Measurements from ENCODE around the gene LRRC56.
A peak's percentile ranks its signal among the peaks of the same experiment; 100 is the strongest.

LRRC56 gene

DNA sequence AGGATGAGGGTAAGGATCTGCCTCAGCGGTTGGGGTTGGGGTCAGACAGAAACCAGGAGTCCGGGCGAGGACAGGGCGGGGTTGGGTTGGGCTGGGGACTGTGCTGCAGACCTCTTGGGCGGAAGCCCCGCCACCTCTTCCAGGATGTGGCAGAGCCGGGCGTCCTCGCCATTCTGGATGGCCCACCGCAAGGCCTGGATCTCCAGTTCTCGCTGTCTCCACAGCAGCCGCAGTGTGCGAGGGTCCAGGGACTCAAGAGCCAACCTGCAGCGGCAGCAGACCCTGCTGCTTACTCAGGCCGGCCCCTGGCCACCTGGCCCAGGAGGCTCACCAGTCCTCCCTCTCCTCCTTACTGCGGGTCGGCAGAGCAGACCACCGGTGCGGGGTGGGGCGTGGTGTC lies 21.2 kb downstream of the LRRC56 start:
- H2AFZ ChIP-seq (ENCODE audit: low read depth, low read length), result no peak overlapping the region
- H3K9me3 ChIP-seq (ENCODE audit: low read length), result peaks cover 4% of the 10 kb centered on the region
- peaks cover 37% of the 10 kb centered on the region for H3K27me3 ChIP-seq (ENCODE audit: insufficient read depth, low read length)
- no peaks in the 10 kb centered on the region for H3K36me3 ChIP-seq (ENCODE audit: insufficient read depth, low read length)
- H3K4me1 ChIP-seq (ENCODE audit: insufficient read depth, low read length), result peaks cover 30% of the 10 kb centered on the region
- no peak overlapping the region for H3K4me3 ChIP-seq (ENCODE audit: low read length)

DNA sequence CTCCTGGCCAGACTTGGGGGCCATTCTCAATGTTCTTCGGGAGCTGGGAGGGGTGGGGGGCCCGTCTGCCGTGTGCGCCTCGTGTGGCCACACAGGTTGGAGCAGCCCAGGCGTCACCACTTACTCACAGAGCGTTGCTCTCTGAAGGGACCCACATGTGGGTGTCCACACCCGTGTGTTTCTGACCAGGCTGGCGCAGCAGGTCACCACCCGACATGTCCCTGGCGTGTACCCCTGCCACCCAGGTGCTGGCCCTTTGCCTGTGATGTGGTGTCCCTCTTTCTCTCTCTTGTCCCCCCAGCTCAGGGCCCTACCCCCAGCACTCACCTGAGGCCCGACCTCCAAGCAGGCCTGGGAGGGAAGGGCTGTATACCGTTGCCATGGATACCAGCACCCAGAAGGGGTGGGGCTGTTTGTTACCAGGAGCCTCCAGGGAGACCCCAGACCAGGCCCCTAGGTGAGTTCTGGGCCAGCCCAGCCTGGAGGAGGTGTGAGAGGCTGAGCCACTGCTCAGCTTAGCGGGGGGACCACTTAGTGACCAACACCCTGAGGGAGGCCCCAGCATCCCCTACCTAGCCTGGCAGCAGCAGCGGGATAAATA lies 21.8 kb downstream of the LRRC56 start:
- no peak overlapping the region for H3K4me3 ChIP-seq (ENCODE audit: low read length)
- no peak overlapping the region for H2AFZ ChIP-seq (ENCODE audit: low read depth, low read length)
- peaks cover 28% of the 10 kb centered on the region for H3K4me1 ChIP-seq (ENCODE audit: insufficient read depth, low read length)
- H3K27me3 ChIP-seq (ENCODE audit: insufficient read depth, low read length), result peaks cover 37% of the 10 kb centered on the region
- H3K36me3 ChIP-seq (ENCODE audit: insufficient read depth, low read length), result no peaks in the 10 kb centered on the region
- H3K9me3 ChIP-seq (ENCODE audit: low read length), result peaks cover 4% of the 10 kb centered on the region

DNA sequence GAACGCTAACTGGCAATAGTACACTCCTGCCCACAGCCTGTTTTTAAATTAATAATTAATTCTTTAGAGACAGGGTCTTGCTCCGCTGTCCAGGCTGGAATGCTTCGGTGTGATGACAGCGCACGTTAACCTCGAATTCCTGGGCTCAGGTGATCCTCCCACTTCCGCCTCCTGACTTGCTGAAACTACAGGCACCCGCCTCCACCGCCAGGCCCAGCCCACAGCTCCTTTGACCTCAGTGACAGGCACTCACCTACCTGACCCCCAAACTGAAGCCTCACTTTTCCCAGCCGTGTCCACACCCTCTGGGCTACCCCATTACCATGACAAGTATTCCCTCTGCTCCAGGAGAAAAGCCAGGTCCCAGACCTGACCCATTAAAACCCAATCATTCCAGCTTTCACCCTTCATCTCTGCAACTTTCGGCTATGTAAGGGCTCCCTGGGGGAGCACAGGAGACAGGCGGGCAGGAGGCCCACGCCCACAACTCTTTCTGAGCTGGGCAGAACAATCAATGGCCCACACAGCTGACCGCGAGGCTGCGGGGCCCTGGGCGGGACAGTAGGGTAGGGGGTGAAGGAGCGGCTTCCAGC lies 22.5 kb downstream of the LRRC56 start:
- peaks cover 37% of the 10 kb centered on the region for H3K27me3 ChIP-seq (ENCODE audit: insufficient read depth, low read length)
- H3K4me3 ChIP-seq (ENCODE audit: low read length), result peak overlapping the region; percentile 58
- H3K9me3 ChIP-seq (ENCODE audit: low read length), result peaks cover 4% of the 10 kb centered on the region
- H3K36me3 ChIP-seq (ENCODE audit: insufficient read depth, low read length), result no peaks in the 10 kb centered on the region
- peak overlapping the region; percentile 46 for H2AFZ ChIP-seq (ENCODE audit: low read depth, low read length)
- peaks cover 23% of the 10 kb centered on the region for H3K4me1 ChIP-seq (ENCODE audit: insufficient read depth, low read length)

DNA sequence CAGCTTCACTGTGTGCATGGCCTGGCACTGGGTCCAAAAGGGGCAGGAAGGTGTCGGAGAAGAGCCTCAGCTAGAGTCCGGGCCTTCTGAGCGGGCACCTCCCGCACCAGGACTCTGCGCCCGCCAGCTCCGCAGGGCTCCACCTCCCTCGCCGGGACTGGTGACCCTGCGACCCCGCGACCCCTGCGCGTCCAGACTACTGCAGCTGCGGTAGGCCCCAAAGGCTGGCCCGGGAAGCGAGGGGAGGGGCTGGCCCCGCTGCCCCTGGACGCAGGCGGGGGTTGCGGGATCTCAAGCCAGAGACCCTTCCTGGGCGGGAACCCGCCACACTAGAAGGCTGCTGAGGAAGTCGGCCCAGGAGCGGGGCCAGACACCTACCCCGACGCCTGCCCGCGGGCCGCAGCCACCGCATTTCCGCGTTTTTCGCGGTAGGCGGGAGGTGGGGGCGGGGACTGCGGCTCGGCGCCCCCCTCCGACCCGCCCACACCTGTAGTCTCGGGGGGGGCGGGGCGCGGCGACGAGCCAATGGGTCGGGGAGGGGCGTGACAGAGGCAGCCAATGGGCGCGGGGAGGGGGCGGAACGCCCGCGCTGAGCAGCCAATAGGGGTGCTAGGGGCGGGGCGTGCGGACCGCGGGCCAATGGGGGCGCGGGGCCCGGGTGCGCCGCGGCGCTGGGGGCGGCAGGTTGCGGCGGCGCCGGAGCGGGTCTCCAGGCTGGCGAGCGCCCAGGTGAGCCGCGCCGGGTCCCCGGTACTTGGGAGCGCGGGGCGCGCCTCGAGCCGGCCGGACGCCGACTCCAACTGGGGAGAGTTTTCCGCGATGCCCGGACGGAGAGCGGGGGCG lies 23.2 kb downstream of the LRRC56 start, which contains the start of the genes LMNTD2 and RASSF7:
Gene LMNTD2, minus strand, starts transcription at position 434 of the 843 bp plus-strand sequence. Its CDS starts 22 bp downstream, at position 412.
Gene RASSF7, plus strand, starts transcription at position 666 of the 843 bp plus-strand sequence. CDS start 799 bp downstream, outside the sequence.
- Histone ChIP-seq H3K27me3 (ENCODE audit: insufficient read depth, low read length) (peaks cover 37% of the 10 kb centered on the region), H2AFZ (ENCODE audit: low read depth, low read length) (peak within 1 kb of the TSS; percentile 46), H3K9me3 (ENCODE audit: low read length) (peaks cover 4% of the 10 kb centered on the region), H3K4me1 (ENCODE audit: insufficient read depth, low read length) (peaks cover 20% of the 10 kb centered on the region), H3K4me3 (ENCODE audit: low read length) (peak within 1 kb of the TSS; percentile 58), H3K36me3 (ENCODE audit: insufficient read depth, low read length) (no peaks in the 10 kb centered on the region)

DNA sequence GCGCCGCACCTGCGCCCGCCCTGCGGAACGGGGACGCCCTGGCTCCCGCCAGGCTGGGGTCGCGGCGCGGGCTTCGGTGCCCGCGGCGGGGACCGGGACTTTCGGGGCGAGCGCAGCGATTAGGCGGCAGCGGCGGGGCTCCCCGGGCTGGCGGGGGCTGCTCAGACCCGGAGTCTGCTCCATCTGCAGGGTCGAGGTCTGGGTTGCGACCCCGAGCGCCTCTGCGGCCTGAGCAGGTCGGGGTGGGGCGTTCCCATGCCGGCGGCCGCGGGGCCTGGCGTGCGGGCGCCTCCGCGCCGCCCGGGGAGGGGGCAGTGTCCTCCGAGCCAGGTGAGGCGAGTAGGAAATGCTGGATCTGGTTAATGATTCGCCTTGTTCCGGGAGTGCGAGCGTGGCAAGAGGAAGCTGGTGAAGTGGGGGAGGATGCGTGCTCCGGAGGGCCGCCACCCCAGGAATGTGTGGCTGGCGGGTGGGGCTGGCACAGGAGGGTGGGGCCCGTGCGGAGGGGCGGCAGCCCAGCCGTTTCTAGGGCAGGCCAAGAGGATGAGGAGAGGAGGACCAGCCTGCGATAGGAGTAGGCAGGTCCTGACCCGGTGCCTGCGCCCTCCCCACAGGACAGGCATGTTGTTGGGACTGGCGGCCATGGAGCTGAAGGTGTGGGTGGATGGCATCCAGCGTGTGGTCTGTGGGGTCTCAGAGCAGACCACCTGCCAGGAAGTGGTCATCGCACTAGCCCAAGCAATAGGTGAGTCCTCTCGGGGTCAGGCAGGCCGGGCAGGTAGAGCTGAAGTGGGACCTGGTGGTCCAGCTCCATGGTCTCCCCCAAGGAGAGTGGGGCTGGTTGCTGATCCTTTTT lies 24.0 kb downstream of the LRRC56 start:
- Histone ChIP-seq H2AFZ (ENCODE audit: low read depth, low read length) (peak overlapping the region; percentile 46), H3K4me1 (ENCODE audit: insufficient read depth, low read length) (peaks cover 15% of the 10 kb centered on the region)

DNA sequence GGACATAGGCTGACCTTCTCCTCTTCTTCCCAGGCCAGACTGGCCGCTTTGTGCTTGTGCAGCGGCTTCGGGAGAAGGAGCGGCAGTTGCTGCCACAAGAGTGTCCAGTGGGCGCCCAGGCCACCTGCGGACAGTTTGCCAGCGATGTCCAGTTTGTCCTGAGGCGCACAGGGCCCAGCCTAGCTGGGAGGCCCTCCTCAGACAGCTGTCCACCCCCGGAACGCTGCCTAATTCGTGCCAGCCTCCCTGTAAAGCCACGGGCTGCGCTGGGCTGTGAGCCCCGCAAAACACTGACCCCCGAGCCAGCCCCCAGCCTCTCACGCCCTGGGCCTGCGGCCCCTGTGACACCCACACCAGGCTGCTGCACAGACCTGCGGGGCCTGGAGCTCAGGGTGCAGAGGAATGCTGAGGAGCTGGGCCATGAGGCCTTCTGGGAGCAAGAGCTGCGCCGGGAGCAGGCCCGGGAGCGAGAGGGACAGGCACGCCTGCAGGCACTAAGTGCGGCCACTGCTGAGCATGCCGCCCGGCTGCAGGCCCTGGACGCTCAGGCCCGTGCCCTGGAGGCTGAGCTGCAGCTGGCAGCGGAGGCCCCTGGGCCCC lies 24.8 kb downstream of the LRRC56 start:
- Histone ChIP-seq H3K4me1 (ENCODE audit: insufficient read depth, low read length) (peaks cover 15% of the 10 kb centered on the region), H3K9me3 (ENCODE audit: low read length) (peaks cover 4% of the 10 kb centered on the region), H3K36me3 (ENCODE audit: insufficient read depth, low read length) (no peaks in the 10 kb centered on the region), H3K27me3 (ENCODE audit: insufficient read depth, low read length) (peaks cover 21% of the 10 kb centered on the region), H3K4me3 (ENCODE audit: low read length) (peak overlapping the region; percentile 58), H2AFZ (ENCODE audit: low read depth, low read length) (no peak overlapping the region)

More for the DNA sequence above, 24.0 kb downstream of the LRRC56 start:
- Histone ChIP-seq H3K36me3 (ENCODE audit: insufficient read depth, low read length) (no peaks in the 10 kb centered on the region), H3K4me3 (ENCODE audit: low read length) (peak overlapping the region; percentile 58), H3K27me3 (ENCODE audit: insufficient read depth, low read length) (peaks cover 29% of the 10 kb centered on the region), H3K9me3 (ENCODE audit: low read length) (peaks cover 4% of the 10 kb centered on the region)

- peaks cover 23% of the 10 kb centered on the region for H3K4me1 ChIP-seq (ENCODE audit: insufficient read depth, low read length)
- H3K27me3 ChIP-seq (ENCODE audit: insufficient read depth, low read length), result peaks cover 10% of the 10 kb centered on the region
- no peak overlapping the region for H2AFZ ChIP-seq (ENCODE audit: low read depth, low read length)
- H3K4me3 ChIP-seq (ENCODE audit: low read length), result no peak overlapping the region
- H3K9me3 ChIP-seq (ENCODE audit: low read length), result peaks cover 1% of the 10 kb centered on the region
- no peaks in the 10 kb centered on the region for H3K36me3 ChIP-seq (ENCODE audit: insufficient read depth, low read length)
These were observed 25.9 kb downstream of the LRRC56 start for GRCh38 chr11:563066-563811.

DNA sequence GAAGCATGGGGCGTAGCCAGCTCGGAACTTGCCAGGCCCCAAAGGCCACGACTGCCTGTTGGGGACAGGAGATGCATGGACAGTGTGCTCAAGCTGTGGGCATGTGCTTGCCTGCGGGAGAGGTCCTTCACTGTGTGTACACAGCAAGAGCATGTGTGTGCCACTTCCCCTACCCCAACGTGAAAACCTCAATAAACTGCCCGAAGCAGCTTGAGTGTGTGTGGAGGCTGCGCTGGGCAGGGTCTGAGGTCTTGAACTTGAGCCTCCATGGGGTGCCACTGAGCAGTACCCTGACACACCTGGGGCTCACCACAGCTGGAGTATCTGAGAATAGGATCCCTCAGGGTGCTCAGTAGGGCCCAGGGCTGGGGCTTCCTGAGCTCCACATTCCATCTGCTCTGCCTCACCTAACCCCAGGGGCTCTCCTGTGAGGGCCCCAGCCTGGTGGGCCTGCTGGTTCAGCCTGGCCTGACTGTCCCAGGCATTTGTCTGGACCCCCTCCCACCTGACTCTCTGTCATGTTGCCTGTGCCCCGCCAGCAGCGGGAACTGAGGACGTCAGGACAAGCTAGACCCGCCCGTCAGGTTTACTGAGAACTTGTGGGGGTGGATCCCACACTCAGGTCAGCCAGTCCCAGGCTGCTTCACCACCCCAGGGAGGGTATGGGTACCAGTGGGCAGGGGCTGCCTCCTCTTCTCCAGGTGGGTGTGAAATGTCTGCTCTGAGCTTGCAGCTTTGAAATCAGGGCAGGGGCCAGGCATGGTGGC lies 26.7 kb downstream of the LRRC56 start:
- Histone ChIP-seq H3K36me3 (ENCODE audit: insufficient read depth, low read length) (no peaks in the 10 kb centered on the region), H2AFZ (ENCODE audit: low read depth, low read length) (no peak overlapping the region), H3K27me3 (ENCODE audit: insufficient read depth, low read length) (peaks cover 3% of the 10 kb centered on the region), H3K4me1 (ENCODE audit: insufficient read depth, low read length) (peaks cover 25% of the 10 kb centered on the region), H3K9me3 (ENCODE audit: low read length) (no peaks in the 10 kb centered on the region), H3K4me3 (ENCODE audit: low read length) (no peak overlapping the region)

- peaks cover 20% of the 10 kb centered on the region for H3K4me1 ChIP-seq (ENCODE audit: insufficient read depth, low read length)
- H3K4me3 ChIP-seq (ENCODE audit: low read length), result no peak overlapping the region
- no peaks in the 10 kb centered on the region for H3K36me3 ChIP-seq (ENCODE audit: insufficient read depth, low read length)
- no peak overlapping the region for H2AFZ ChIP-seq (ENCODE audit: low read depth, low read length)
- no peaks in the 10 kb centered on the region for H3K27me3 ChIP-seq (ENCODE audit: insufficient read depth, low read length)
- no peaks in the 10 kb centered on the region for H3K9me3 ChIP-seq (ENCODE audit: low read length)
These were observed 28.7 kb downstream of the LRRC56 start for GRCh38 chr11:565921-566509.

- no peaks in the 10 kb centered on the region for H3K9me3 ChIP-seq (ENCODE audit: low read length)
- no peak overlapping the region for H2AFZ ChIP-seq (ENCODE audit: low read depth, low read length)
- H3K4me3 ChIP-seq (ENCODE audit: low read length), result no peak overlapping the region
- no peaks in the 10 kb centered on the region for H3K36me3 ChIP-seq (ENCODE audit: insufficient read depth, low read length)
- H3K27me3 ChIP-seq (ENCODE audit: insufficient read depth, low read length), result no peaks in the 10 kb centered on the region
- H3K4me1 ChIP-seq (ENCODE audit: insufficient read depth, low read length), result peaks cover 13% of the 10 kb centered on the region
These were observed 29.8 kb downstream of the LRRC56 start for GRCh38 chr11:567011-567628.
